VCaP (cell line): ENCODE data around the gene TRAPPC12.

Source experiments
- H3K27ac ChIP-seq: fragments of 450-650 bp; 2 replicates; pipeline ENCODE4 v1.5.1; 2017
- CTCF ChIP-seq: fragments of 450-650 bp; conservative IDR thresholded peaks from 2 replicates; pipeline ENCODE4 v1.5.1; 2017; ENCODE audit warnings: mild to moderate bottlenecking, moderate library complexity

Gene TRAPPC12

DNA sequence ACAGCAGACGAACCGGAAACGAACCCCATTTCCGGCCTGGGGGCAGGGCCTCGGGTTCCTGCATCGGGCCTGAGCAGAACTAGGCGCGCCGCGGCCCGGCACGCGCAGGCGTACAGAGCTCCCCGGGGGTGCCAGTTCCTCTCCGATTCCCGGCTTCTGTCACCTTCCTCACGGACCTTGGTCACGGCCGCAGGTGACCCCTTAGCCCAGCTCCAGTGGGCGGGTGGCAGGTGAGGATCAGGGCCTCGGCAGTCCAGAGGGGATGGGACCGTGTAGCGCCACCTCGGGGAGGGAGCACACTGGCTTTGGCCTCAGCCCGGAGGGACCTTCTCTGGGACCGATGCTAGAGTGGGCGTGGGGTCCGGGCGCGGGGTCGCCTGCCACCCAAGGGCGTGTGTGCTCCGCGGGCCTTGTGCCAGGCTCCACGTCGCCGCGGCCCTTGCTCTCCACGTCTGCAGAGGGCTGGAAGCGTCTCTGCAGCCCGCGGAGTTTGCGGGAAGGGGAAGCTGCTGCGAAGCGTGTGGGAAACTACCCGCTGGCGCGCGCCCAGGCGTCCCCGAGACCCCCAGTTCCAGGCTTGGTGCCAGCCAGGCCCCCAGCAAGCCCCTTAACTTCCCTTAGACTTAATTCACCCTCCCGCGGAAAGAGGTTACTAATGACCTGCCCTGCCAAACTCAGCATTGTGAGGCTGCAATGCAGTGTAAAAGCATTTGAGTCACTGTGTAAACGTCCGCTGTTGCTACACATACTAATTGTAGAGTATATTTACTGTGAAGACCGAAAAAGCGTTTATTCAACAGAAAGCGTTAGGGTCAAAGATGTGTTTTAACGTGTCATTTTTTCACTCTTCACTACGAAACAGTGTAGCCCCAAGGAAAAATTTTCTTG, at the start of gene TRAPPC12:
TSS of gene TRAPPC12 (plus strand) at position 48 of the 888 bp plus-strand sequence. CDS start 7,930 bp downstream, outside the sequence.
- peak within 1 kb of the TSS; percentile 87 for H3K27ac ChIP-seq
- TF ChIP-seq CTCF = peak; percentile 64

GRCh38 chr2:3332133-3332532, 47.4 kb upstream of the TRAPPC12 start:
- no peak overlapping the region for H3K27ac ChIP-seq
- TF ChIP-seq CTCF = no peak

DNA sequence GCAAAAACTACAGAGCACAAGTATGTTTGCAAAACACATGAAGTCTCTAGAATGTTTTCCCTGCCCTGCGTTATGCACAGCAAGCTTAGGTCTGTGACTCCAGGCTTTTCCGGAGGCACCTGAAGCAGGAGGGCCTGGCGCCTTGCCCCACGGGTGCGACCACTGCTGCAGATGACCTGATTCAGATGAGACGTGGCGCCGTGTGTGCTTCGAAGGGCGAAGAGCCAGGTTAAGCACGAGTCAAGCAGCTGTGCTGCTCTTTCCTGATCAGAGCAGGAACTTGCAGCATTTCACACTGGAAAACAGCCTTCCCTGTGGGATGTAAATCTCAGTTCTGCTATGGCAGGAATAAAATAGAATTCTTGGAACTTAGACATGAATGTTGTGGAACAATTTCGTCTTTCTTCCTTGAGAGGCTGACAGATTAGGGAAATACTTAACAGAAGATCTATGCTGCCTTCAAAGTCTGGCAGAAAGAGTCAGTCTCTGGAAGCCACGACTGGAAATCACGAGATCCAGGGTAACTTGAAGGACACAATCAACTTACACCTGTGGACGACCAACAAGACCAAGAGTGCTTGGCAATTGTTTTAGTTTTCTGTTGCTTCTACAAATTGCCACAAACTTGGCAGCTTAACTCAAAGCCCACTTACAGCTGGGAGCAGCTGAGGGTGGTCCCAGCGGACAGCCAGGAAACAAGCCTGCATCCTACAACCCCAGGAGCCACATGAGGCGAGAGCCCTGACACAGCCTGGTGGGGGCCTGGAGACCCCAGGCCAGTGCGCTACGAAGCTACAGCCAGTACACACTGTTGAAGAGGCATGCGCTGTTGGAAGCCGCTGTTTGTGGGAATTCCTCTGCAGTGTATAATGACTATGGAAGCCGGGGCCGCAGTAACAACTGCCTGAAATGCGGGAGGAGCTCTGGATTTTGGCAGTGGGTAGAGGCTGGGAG, 44.8 kb upstream of the TRAPPC12 start:
- no peak for TF ChIP-seq CTCF
- no peak overlapping the region for H3K27ac ChIP-seq

DNA sequence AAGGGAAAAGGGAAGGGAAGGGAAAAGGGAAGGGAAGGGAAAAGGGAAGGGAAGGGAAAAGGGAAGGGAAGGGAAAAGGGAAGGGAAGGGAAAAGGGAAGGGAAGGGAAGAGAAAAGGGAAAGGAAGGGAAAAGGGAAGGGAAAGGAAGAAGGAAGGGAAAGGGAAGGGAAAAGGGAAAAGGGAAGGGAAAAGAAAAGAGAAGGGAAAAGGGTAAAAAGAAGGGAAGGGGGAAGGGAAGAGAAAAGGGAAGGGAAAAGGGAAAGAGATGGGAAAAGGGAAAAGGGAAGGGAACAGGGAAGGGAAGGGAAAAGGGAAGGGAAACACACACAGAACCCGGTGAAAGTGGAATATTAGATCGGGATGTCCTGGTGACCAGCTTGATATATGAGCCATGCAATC, 42.6 kb upstream of the TRAPPC12 start:
- no peak for TF ChIP-seq CTCF
- no peak overlapping the region for H3K27ac ChIP-seq

DNA sequence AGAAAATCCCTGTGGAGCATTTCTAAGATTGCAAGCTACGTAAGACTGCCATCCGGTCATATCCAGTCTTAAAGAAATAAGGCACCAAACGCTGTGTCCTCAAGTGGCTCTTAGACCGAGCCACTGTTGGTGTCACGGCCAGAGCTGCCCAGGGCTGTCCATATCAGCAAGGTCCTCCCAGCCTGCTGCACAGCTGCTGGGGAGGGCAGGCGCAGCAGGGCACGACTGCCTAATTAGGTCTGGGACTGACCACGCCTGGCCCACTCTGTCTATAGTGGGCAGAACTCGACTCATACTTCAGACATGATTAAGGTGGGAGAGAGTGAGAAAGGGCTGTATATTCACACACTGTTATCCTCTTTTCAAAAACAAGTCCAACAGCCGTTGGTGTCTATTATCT, 41.2 kb upstream of the TRAPPC12 start:
- TF ChIP-seq CTCF = no peak
- H3K27ac ChIP-seq = no peak overlapping the region

DNA sequence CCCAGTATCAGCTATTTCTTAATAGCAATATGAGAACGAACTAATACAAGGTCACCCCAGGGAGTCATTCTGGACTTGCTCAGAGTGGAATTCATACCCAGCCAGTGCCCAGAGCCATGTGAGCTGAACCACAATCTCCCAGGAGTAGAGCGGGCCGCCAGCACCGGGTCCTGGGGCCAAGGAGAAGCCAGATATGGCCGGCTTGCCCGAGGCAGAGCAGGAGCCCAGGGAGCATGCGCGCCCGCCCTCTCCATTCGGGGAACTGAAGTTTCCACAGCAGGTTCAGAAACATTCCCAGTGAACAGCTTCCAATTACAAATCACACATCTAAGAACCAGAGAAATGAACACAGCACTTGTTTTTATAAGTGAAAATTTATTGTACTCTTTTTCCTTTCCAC, 39.4 kb upstream of the TRAPPC12 start:
- TF ChIP-seq CTCF = no peak
- no peak overlapping the region for H3K27ac ChIP-seq

- no peak for TF ChIP-seq CTCF
- no peak overlapping the region for H3K27ac ChIP-seq
These were observed 38.2 kb upstream of the TRAPPC12 start for GRCh38 chr2:3341336-3341735.
